ENCODE data around the gene COMMD6.
"Not testable (repeated sequence)": the region's sequence is repeated elsewhere in the genome, so short reads cannot be mapped to it uniquely, and the experiment has no call there.

Gene COMMD6

GRCh38 chr13:75550159-75550567 is 12.5 kb upstream of the COMMD6 start:
- H3K9ac ChIP-seq (ENCODE audit: low read depth, low read length, poor library complexity): no peak overlapping the region
- H2BK15ac ChIP-seq (ENCODE audit: low read length): no peak overlapping the region
- no peaks in the 10 kb centered on the region for H3K4me1 ChIP-seq (ENCODE audit: control insufficient read depth in 2 of 2, insufficient read depth in 1 of 2, low read depth in 1 of 2, low read length in 2 of 2)
- H3K23ac ChIP-seq (ENCODE audit: low read depth, low read length, poor library complexity): no peak overlapping the region
- no peak overlapping the region for H4K91ac ChIP-seq (ENCODE audit: low read depth, low read length, poor library complexity)
- H3K18ac ChIP-seq (ENCODE audit: low read length): no peak overlapping the region
- H3K4me2 ChIP-seq (ENCODE audit: insufficient read depth, low read length, poor library complexity, severe bottlenecking): peak overlapping the region; percentile 64
- H2BK120ac ChIP-seq (ENCODE audit: low read depth, low read length): no peak overlapping the region
- no peak overlapping the region for H4K8ac ChIP-seq (ENCODE audit: low read depth, low read length)
- H3K27ac ChIP-seq (replicated peaks; ENCODE audit: low read length): no peak overlapping the region
- no peak overlapping the region for H2BK12ac ChIP-seq (ENCODE audit: low read length)
- H2BK5ac ChIP-seq (ENCODE audit: low read length): peak overlapping the region; percentile 1
- H2AFZ ChIP-seq (ENCODE audit: low read length): peak overlapping the region; percentile 98
- no peaks in the 10 kb centered on the region for H3K27me3 ChIP-seq (ENCODE audit: control insufficient read depth in 3 of 3, insufficient read depth in 3 of 3, low read depth in 1 of 3, low read length in 3 of 3)
- no peaks in the 10 kb centered on the region for H3K9me3 ChIP-seq (replicated peaks in 1 of 2; ENCODE audit: control insufficient read depth in 2 of 2, insufficient read depth in 1 of 2, low read depth in 1 of 2, low read length in 2 of 2)
- no peak overlapping the region for H3K14ac ChIP-seq (ENCODE audit: low read length)
- DNase-seq (ENCODE audit: low spot score): no peak
- peak overlapping the region; percentile 85 to 96 for H3K4me3 ChIP-seq (ENCODE audit: low read length in 2 of 2)
- H2AK5ac ChIP-seq (ENCODE audit: low read depth, low read length): no peak overlapping the region
- no peak overlapping the region for H3K4ac ChIP-seq (ENCODE audit: low read length)
- peaks cover 3% of the 10 kb centered on the region for H3K79me1 ChIP-seq (ENCODE audit: low read depth, low read length)
- no CpG with 5 or more reads among the region's 10 CpGs for WGBS, 2 donors (ENCODE audit: extremely low coverage in 2 of 2, insufficient read length in 2 of 2, insufficient replicate concordance in 1 of 2)
- peaks cover 2 to 16% of the 10 kb centered on the region in 2 donors for H3K36me3 ChIP-seq (replicated peaks in 1 of 2; ENCODE audit: control insufficient read depth in 2 of 2, insufficient read depth in 2 of 2, low read length in 2 of 2)

GRCh38 chr13:75549262-75550158 is 11.9 kb upstream of the COMMD6 start, which contains the start of gene UCHL3:
Gene UCHL3 (plus strand): TSS chr13:75549791. CDS start chr13:75549821, 30 bp downstream.
- no peak within 1 kb of the TSS for H2BK12ac ChIP-seq (ENCODE audit: low read length)
- no peak within 1 kb of the TSS for H2BK15ac ChIP-seq (ENCODE audit: low read length)
- H3K9ac ChIP-seq (ENCODE audit: low read depth, low read length, poor library complexity): peak within 1 kb of the TSS; percentile 72
- no peaks in the 10 kb centered on the region for H3K9me3 ChIP-seq (replicated peaks in 1 of 2; ENCODE audit: control insufficient read depth in 2 of 2, insufficient read depth in 1 of 2, low read depth in 1 of 2, low read length in 2 of 2)
- no CpG with 5 or more reads among the region's 74 CpGs for WGBS, 2 donors (ENCODE audit: extremely low coverage in 2 of 2, insufficient read length in 2 of 2, insufficient replicate concordance in 1 of 2)
- peak within 1 kb of the TSS; percentile 94 for H3K23ac ChIP-seq (ENCODE audit: low read depth, low read length, poor library complexity)
- no peak within 1 kb of the TSS for H2BK120ac ChIP-seq (ENCODE audit: low read depth, low read length)
- H3K4ac ChIP-seq (ENCODE audit: low read length): no peak within 1 kb of the TSS
- peak within 1 kb of the TSS; percentile 1 for H2BK5ac ChIP-seq (ENCODE audit: low read length)
- no peaks in the 10 kb centered on the region for H3K4me1 ChIP-seq (ENCODE audit: control insufficient read depth in 2 of 2, insufficient read depth in 1 of 2, low read depth in 1 of 2, low read length in 2 of 2)
- no peak within 1 kb of the TSS for H4K8ac ChIP-seq (ENCODE audit: low read depth, low read length)
- H3K4me2 ChIP-seq (ENCODE audit: insufficient read depth, low read length, poor library complexity, severe bottlenecking): peak within 1 kb of the TSS; percentile 64
- no peak within 1 kb of the TSS for H3K27ac ChIP-seq (replicated peaks; ENCODE audit: low read length)
- H3K18ac ChIP-seq (ENCODE audit: low read length): peak within 1 kb of the TSS; percentile 94
- peak within 1 kb of the TSS; percentile 98 for H2AFZ ChIP-seq (ENCODE audit: low read length)
- peak; percentile 96 for DNase-seq (ENCODE audit: low spot score)
- H3K4me3 ChIP-seq (ENCODE audit: low read length in 2 of 2): peak within 1 kb of the TSS; percentile 85 to 96
- peaks cover 0 to 10% of the 10 kb centered on the region in 2 donors for H3K36me3 ChIP-seq (replicated peaks in 1 of 2; ENCODE audit: control insufficient read depth in 2 of 2, insufficient read depth in 2 of 2, low read length in 2 of 2)
- peaks cover 3% of the 10 kb centered on the region for H3K79me1 ChIP-seq (ENCODE audit: low read depth, low read length)
- H2AK5ac ChIP-seq (ENCODE audit: low read depth, low read length): no peak within 1 kb of the TSS
- H4K91ac ChIP-seq (ENCODE audit: low read depth, low read length, poor library complexity): no peak within 1 kb of the TSS
- H3K27me3 ChIP-seq (ENCODE audit: control insufficient read depth in 3 of 3, insufficient read depth in 3 of 3, low read depth in 1 of 3, low read length in 3 of 3): no peaks in the 10 kb centered on the region
- H3K14ac ChIP-seq (ENCODE audit: low read length): peak within 1 kb of the TSS; percentile 47

- Histone ChIP-seq H2BK120ac (ENCODE audit: low read depth, low read length) (no peak overlapping the region), H3K36me3 (replicated peaks in 1 of 2; ENCODE audit: control insufficient read depth in 2 of 2, insufficient read depth in 2 of 2, low read length in 2 of 2) (no peaks in the 10 kb centered on the region), H3K4me1 (ENCODE audit: control insufficient read depth in 2 of 2, insufficient read depth in 1 of 2, low read depth in 1 of 2, low read length in 2 of 2) (no peaks in the 10 kb centered on the region), H2BK15ac (ENCODE audit: low read length) (no peak overlapping the region), H4K8ac (ENCODE audit: low read depth, low read length) (no peak overlapping the region), H3K4me3 (ENCODE audit: low read length in 2 of 2) (no peak overlapping the region), H3K18ac (ENCODE audit: low read length) (no peak overlapping the region), H3K79me1 (ENCODE audit: low read depth, low read length) (peaks cover 3% of the 10 kb centered on the region), H2AK5ac (ENCODE audit: low read depth, low read length) (no peak overlapping the region), H3K4me2 (ENCODE audit: insufficient read depth, low read length, poor library complexity, severe bottlenecking) (no peak overlapping the region), H4K91ac (ENCODE audit: low read depth, low read length, poor library complexity) (no peak overlapping the region), H2AFZ (ENCODE audit: low read length) (peak overlapping the region; percentile 98), H3K27ac (replicated peaks; ENCODE audit: low read length) (no peak overlapping the region), H3K9ac (ENCODE audit: low read depth, low read length, poor library complexity) (no peak overlapping the region), H3K9me3 (replicated peaks in 1 of 2; ENCODE audit: control insufficient read depth in 2 of 2, insufficient read depth in 1 of 2, low read depth in 1 of 2, low read length in 2 of 2) (no peaks in the 10 kb centered on the region), H3K27me3 (ENCODE audit: control insufficient read depth in 3 of 3, insufficient read depth in 3 of 3, low read depth in 1 of 3, low read length in 3 of 3) (no peaks in the 10 kb centered on the region), H3K4ac (ENCODE audit: low read length) (no peak overlapping the region), H2BK12ac (ENCODE audit: low read length) (no peak overlapping the region), H3K23ac (ENCODE audit: low read depth, low read length, poor library complexity) (no peak overlapping the region), H3K14ac (ENCODE audit: low read length) (no peak overlapping the region), H2BK5ac (ENCODE audit: low read length) (no peak overlapping the region)
- WGBS, 2 donors (ENCODE audit: extremely low coverage in 2 of 2, insufficient read length in 2 of 2, insufficient replicate concordance in 1 of 2): no CpG with 5 or more reads among the region's 3 CpGs
- no peak for DNase-seq (ENCODE audit: low spot score)
These were observed 10.3 kb upstream of the COMMD6 start for GRCh38 chr13:75547917-75548316.

DNA sequence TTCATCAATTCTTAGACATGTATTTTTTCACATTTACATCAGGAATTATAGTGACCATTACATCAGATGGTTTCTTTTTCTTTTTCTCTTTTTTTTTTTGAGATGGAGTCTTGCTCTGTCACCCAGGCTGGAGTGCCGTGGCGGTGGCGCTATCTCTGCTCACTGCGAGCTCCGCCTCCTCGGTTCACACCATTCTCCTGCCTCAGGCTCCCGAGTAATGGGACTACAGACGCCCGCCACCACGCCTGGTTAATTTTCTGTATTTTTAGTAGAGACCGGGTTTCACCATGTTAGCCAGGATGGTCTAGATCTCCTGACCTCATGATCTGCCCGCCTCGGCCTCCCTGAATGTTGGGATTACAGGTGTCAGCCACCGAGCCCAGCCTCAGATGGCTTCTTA is 7.7 kb upstream of the COMMD6 start:
- WGBS, 2 donors (ENCODE audit: extremely low coverage in 2 of 2, insufficient read length in 2 of 2, insufficient replicate concordance in 1 of 2): no CpG with 5 or more reads among the region's 14 CpGs
- not testable (repeated sequence) for H3K4me3 ChIP-seq (ENCODE audit: low read length in 2 of 2); H3K18ac ChIP-seq (ENCODE audit: low read length); H3K4me2 ChIP-seq (ENCODE audit: insufficient read depth, low read length, poor library complexity, severe bottlenecking); H2BK120ac ChIP-seq (ENCODE audit: low read depth, low read length); H3K4me1 ChIP-seq (ENCODE audit: control insufficient read depth in 2 of 2, insufficient read depth in 1 of 2, low read depth in 1 of 2, low read length in 2 of 2); H3K36me3 ChIP-seq (replicated peaks in 1 of 2; ENCODE audit: control insufficient read depth in 2 of 2, insufficient read depth in 2 of 2, low read length in 2 of 2); H2AFZ ChIP-seq (ENCODE audit: low read length); H3K27me3 ChIP-seq (ENCODE audit: control insufficient read depth in 3 of 3, insufficient read depth in 3 of 3, low read depth in 1 of 3, low read length in 3 of 3); H2AK5ac ChIP-seq (ENCODE audit: low read depth, low read length); H3K79me1 ChIP-seq (ENCODE audit: low read depth, low read length); H4K91ac ChIP-seq (ENCODE audit: low read depth, low read length, poor library complexity); H3K23ac ChIP-seq (ENCODE audit: low read depth, low read length, poor library complexity); H2BK12ac ChIP-seq (ENCODE audit: low read length); H4K8ac ChIP-seq (ENCODE audit: low read depth, low read length); DNase-seq (ENCODE audit: low spot score); H3K9ac ChIP-seq (ENCODE audit: low read depth, low read length, poor library complexity); H2BK15ac ChIP-seq (ENCODE audit: low read length); H3K4ac ChIP-seq (ENCODE audit: low read length); H3K14ac ChIP-seq (ENCODE audit: low read length); H3K27ac ChIP-seq (replicated peaks; ENCODE audit: low read length); H2BK5ac ChIP-seq (ENCODE audit: low read length); H3K9me3 ChIP-seq (replicated peaks in 1 of 2; ENCODE audit: control insufficient read depth in 2 of 2, insufficient read depth in 1 of 2, low read depth in 1 of 2, low read length in 2 of 2)

Data from neuronal stem cell (in vitro differentiated cells).